ENCODE measurements around the gene FNDC10.

GRCh38 chr1:1627261-1627828 lies 27.4 kb upstream of the FNDC10 start:
- TF ChIP-seq MTA3 (IDR thresholded peaks at IDR 0.05; ENCODE audit: borderline replicate concordance, low read length) (no peak), POLR2A (IDR thresholded peaks at IDR 0.05; ENCODE audit: low read depth, low read length) (no peak), BHLHE40 (IDR thresholded peaks at IDR 0.05; ENCODE audit: borderline replicate concordance in 1 of 2, low read depth in 2 of 2, low read length in 1 of 2) (no peak)
